ENCODE data around the gene JDP2.
A peak's percentile ranks its signal among the peaks of the same experiment; 100 is the strongest.
"Not testable (repeated sequence)": the region's sequence is repeated elsewhere in the genome, so short reads cannot be mapped to it uniquely, and the experiment has no call there.

Gene JDP2

GRCh38 chr14:75427482-75428229 lies at the start of gene JDP2:
TSS of gene JDP2 (plus strand) at chr14:75428022. CDS start at chr14:75437921, 9,899 bp downstream.
- DNase-seq: peak; percentile 31 to 34

- no peak for DNase-seq
These were observed 48.4 kb upstream of the JDP2 start for GRCh38 chr14:75379246-75379929.

GRCh38 chr14:75379930-75380270 lies 47.9 kb upstream of the JDP2 start:
- DNase-seq: no peak

GRCh38 chr14:75380656-75381055 lies 47.2 kb upstream of the JDP2 start:
- DNase-seq: no peak

- no peak for DNase-seq
These were observed 46.2 kb upstream of the JDP2 start for GRCh38 chr14:75381642-75382041.

GRCh38 chr14:75383219-75383618 lies 44.6 kb upstream of the JDP2 start:
- DNase-seq: not testable (repeated sequence)

- no peak for DNase-seq
These were observed 44.1 kb upstream of the JDP2 start for GRCh38 chr14:75383721-75384120.

- no peak for DNase-seq
These were observed 38.1 kb upstream of the JDP2 start for GRCh38 chr14:75389679-75390078.

GRCh38 chr14:75390183-75390582 lies 37.6 kb upstream of the JDP2 start:
- no peak for DNase-seq

GRCh38 chr14:75391953-75392352 lies 35.9 kb upstream of the JDP2 start:
- DNase-seq: no peak

- no peak for DNase-seq
These were observed 34.9 kb upstream of the JDP2 start for GRCh38 chr14:75392686-75393641.

GRCh38 chr14:75393794-75394193 lies 34.0 kb upstream of the JDP2 start:
- no peak for DNase-seq

GRCh38 chr14:75395862-75396261 lies 32.0 kb upstream of the JDP2 start:
- no peak for DNase-seq

GRCh38 chr14:75399321-75399720 lies 28.5 kb upstream of the JDP2 start:
- DNase-seq: no peak

- no peak for DNase-seq
These were observed 27.7 kb upstream of the JDP2 start for GRCh38 chr14:75399843-75400775.

- DNase-seq: no peak
These were observed 26.5 kb upstream of the JDP2 start for GRCh38 chr14:75401361-75401760.

GRCh38 chr14:75402867-75403413 lies 24.9 kb upstream of the JDP2 start:
- DNase-seq: no peak

- DNase-seq: no peak
These were observed 23.0 kb upstream of the JDP2 start for GRCh38 chr14:75404847-75405246.

GRCh38 chr14:75406102-75406501 lies 21.7 kb upstream of the JDP2 start:
- no peak for DNase-seq

- DNase-seq: no peak
These were observed 21.0 kb upstream of the JDP2 start for GRCh38 chr14:75406856-75407255.

GRCh38 chr14:75409316-75410205 lies 18.3 kb upstream of the JDP2 start:
- DNase-seq: no peak

All from stimulated activated CD4-positive, alpha-beta T cell treated with anti-CD3 and anti-CD28 coated beads, Interleukin-4, amount 100 ng/mL, for 4 hours (primary cell).